SJCRH30 (cell line): ENCODE data around the gene GAB1. TPM values are rescaled to one million over a fixed set of nuclear protein-coding genes. Genes with fewer than 3 reads are reported as not detected.

Experiments used
- DNase-seq, 2 experiments: peaks; one replicate each; pipeline ENCODE4 v3.0.0-alpha.2; 2015 to 2020
- H3K27ac ChIP-seq: fragments of 250-450 bp; sonication (Bioruptor Pico); 2 replicates; pipeline ENCODE4 v1.5.1; 2020; ENCODE audit warnings: mild to moderate bottlenecking, moderate library complexity
- H3K27me3 ChIP-seq: fragments of 250-450 bp; sonication (Bioruptor Pico); 2 replicates; pipeline ENCODE4 v1.5.1; 2020; ENCODE audit warnings: mild to moderate bottlenecking, moderate library complexity
- H3K36me3 ChIP-seq: fragments of 250-450 bp; sonication (Bioruptor Pico); 2 replicates; pipeline ENCODE4 v1.5.1; 2020; ENCODE audit warnings: mild to moderate bottlenecking, moderate library complexity
- H3K4me1 ChIP-seq: fragments of 250-450 bp; sonication (Bioruptor Pico); 2 replicates; pipeline ENCODE4 v1.5.1; 2020; ENCODE audit warnings: mild to moderate bottlenecking, moderate library complexity
- H3K4me3 ChIP-seq: fragments of 250-450 bp; sonication (Bioruptor Pico); 2 replicates; pipeline ENCODE4 v1.5.1; 2020; ENCODE audit warnings: mild to moderate bottlenecking, moderate library complexity
- H3K9me3 ChIP-seq: fragments of 250-450 bp; sonication (Bioruptor Pico); replicated peaks from 2 replicates; pipeline ENCODE4 v1.5.1; 2020; ENCODE audit warnings: mild to moderate bottlenecking, moderate library complexity
- total RNA-seq: library from RNA; depleted of rRNA; stranded (reverse); fragments of >200 nt; shearing (Covaris generic); gene quantifications from 2 replicates; pipeline ENCODE4 v1.2.3, GENCODE V29; 2014

Gene GAB1
- total RNA-seq, 1 experiment from 2014 or later, result 14.0 TPM

DNA sequence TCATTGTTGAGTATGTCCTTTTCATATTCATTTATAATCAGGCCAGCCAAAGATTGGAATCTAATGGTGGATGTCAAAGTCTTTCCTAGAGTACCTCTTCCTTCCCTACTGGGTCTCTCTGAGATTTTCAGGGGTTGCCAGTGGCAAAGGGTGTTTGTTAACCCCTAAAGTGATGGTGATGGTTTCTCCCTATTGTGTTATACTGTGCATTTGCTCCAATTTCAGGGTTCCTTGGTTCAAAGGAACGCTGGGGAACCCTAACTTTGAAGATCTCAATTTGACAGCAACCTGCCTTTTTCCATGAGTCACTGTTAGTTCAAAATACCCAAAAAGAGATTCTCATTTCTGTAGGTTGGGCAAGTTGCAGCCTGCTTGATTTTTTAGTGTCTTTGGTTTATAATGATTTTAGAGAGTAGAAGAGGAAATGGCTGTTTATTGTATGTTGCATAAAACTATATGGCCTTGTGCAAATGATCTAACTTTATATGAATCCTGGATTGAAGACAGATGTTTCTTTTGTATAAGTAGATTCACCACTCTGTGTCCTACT lies 23.0 kb downstream of the GAB1 start:
- no peaks in the 10 kb centered on the region for H3K4me1 ChIP-seq
- no peaks in the 10 kb centered on the region for H3K9me3 ChIP-seq
- no peak overlapping the region for H3K27ac ChIP-seq

DNA sequence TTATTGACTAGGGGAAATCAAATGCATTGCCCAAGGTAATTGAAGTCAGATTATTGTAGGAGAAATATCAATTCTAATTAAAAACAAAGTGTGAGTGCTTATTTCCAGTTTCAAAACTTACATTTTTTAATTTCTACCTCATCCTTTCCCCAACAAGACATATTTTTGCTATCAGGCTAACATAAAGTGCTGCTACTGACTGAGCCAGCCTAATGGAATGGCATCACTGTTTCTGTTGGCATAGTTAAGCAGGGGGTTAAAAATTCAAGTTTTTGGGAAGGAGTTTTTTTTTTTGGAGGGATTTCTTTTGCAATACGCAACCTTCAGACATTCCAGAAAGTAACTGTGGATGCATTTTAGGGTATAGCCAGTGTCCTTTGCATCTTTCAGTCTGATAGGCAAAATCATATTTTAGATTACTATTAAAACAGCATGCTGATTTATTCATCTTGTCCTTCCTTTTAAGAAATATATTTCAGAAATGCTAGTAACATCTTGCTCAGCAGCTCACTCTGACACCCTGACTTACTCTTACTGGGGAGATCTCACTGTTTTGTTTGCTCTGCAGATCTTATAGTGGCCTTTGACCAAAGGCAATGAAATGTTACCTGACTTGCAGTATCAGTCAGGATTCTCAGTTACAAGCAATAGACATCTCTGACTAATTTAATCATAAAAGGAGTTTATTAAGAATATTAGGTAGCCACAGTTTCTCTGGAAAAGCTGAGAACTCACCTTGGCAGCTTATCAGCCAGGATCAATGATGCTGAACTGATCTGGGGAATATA lies 24.4 kb downstream of the GAB1 start:
- no peaks in the 10 kb centered on the region for H3K9me3 ChIP-seq
- H3K4me3 ChIP-seq, result no peak overlapping the region
- no peak for DNase-seq
- H3K27ac ChIP-seq, result no peak overlapping the region
- no peaks in the 10 kb centered on the region for H3K4me1 ChIP-seq
- H3K27me3 ChIP-seq, result no peaks in the 10 kb centered on the region
- no peaks in the 10 kb centered on the region for H3K36me3 ChIP-seq

More for the DNA sequence above, 23.0 kb downstream of the GAB1 start:
- no peaks in the 10 kb centered on the region for H3K27me3 ChIP-seq
- no peaks in the 10 kb centered on the region for H3K36me3 ChIP-seq
- no peak for DNase-seq
- H3K4me3 ChIP-seq, result no peak overlapping the region

DNA sequence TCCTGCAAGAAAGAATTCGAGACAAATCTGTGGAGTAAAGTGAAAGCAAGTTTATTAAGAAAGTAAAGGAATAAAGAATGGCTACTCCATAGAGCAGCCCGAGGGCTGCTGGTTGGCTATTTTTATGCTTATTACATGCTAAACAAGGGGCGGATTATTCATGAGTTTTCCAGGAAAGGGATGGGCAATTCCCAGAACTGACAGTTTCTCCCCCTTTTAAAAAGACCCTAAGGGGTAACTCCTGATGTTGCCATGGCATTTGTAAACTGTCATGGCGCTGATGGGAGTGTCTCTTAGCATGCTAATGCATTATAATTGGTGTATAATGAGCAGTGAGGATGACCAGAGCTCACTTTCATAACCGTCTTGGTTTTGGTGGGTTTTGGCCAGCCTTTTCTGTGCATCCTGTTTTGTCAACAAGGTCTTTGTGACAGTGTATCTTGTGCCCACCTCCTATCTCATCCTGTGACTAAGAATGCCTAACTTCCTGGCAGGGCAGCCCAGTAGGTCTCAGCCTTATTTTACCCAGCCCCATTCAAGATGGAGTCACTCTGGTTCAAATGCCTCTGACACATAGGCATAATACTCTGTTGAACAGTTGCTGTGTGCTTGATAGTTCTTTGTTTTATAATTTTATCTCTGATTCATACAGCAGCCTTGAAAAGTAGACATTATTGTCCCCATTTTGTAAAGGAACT lies 25.8 kb downstream of the GAB1 start:
- Histone ChIP-seq H3K36me3 (no peaks in the 10 kb centered on the region), H3K27me3 (no peaks in the 10 kb centered on the region), H3K27ac (no peak overlapping the region), H3K4me1 (no peaks in the 10 kb centered on the region), H3K4me3 (no peak overlapping the region), H3K9me3 (no peaks in the 10 kb centered on the region)
- no peak for DNase-seq

DNA sequence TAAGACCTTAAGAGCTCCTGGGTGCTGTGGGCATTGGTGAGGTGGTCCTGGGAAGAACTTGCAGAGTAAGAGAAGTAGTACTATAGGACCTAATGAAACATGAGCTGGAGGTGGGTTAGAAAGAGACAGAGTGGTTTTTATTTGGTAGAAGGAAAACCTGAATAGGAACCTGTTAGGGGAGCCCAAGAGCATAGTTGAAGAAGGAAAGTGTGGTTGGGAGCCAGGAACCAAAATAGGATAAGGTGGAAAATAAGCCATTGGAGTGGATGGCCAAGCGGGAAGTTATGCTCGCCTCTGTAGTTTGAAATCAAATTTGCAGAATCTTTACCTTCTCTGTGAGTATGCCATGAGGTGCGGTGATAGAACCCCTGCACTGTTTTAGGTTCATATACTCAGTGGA lies 26.7 kb downstream of the GAB1 start:
- no peak for DNase-seq
- Histone ChIP-seq H3K9me3 (no peaks in the 10 kb centered on the region), H3K27me3 (no peaks in the 10 kb centered on the region), H3K4me1 (no peaks in the 10 kb centered on the region), H3K36me3 (no peaks in the 10 kb centered on the region), H3K4me3 (no peak overlapping the region), H3K27ac (no peak overlapping the region)

DNA sequence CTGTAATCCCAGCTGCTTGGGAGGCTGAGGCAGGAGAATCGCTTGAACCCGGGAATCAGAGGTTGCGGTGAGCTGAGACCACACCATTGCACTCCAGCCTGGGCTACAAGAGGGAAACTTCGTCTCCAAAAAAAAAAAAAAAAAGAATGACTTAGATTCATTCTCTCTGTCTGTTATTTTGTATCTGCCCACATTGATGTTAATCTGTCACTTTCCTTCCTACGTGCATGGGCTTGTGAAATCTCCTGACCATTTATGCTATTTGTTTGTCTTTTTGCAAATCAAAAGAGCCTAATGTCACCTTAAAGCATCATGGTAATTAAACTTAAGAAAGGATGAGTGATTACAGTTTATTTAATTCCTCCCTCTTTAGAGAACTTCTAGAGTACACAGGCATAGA lies 27.4 kb downstream of the GAB1 start:
- no peak for DNase-seq
- Histone ChIP-seq H3K27ac (no peak overlapping the region), H3K4me3 (no peak overlapping the region), H3K27me3 (no peaks in the 10 kb centered on the region), H3K9me3 (no peaks in the 10 kb centered on the region), H3K4me1 (no peaks in the 10 kb centered on the region), H3K36me3 (no peaks in the 10 kb centered on the region)

- Histone ChIP-seq H3K27ac (no peak overlapping the region), H3K36me3 (no peaks in the 10 kb centered on the region), H3K9me3 (peaks cover 2% of the 10 kb centered on the region; the same call in 1 of the 2 replicates), H3K4me3 (no peak overlapping the region), H3K4me1 (no peaks in the 10 kb centered on the region), H3K27me3 (no peaks in the 10 kb centered on the region)
- DNase-seq, result no peak
Measured at GRCh38 chr4:143367863-143368262, 31.2 kb downstream of the GAB1 start.

- peaks cover 2% of the 10 kb centered on the region; the same call in 1 of the 2 replicates for H3K9me3 ChIP-seq
- no peaks in the 10 kb centered on the region for H3K36me3 ChIP-seq
- DNase-seq, result no peak
- H3K27ac ChIP-seq, result no peak overlapping the region
- no peaks in the 10 kb centered on the region for H3K4me1 ChIP-seq
- H3K27me3 ChIP-seq, result no peaks in the 10 kb centered on the region
- no peak overlapping the region for H3K4me3 ChIP-seq
Measured at GRCh38 chr4:143369552-143369951, 32.9 kb downstream of the GAB1 start.

DNA sequence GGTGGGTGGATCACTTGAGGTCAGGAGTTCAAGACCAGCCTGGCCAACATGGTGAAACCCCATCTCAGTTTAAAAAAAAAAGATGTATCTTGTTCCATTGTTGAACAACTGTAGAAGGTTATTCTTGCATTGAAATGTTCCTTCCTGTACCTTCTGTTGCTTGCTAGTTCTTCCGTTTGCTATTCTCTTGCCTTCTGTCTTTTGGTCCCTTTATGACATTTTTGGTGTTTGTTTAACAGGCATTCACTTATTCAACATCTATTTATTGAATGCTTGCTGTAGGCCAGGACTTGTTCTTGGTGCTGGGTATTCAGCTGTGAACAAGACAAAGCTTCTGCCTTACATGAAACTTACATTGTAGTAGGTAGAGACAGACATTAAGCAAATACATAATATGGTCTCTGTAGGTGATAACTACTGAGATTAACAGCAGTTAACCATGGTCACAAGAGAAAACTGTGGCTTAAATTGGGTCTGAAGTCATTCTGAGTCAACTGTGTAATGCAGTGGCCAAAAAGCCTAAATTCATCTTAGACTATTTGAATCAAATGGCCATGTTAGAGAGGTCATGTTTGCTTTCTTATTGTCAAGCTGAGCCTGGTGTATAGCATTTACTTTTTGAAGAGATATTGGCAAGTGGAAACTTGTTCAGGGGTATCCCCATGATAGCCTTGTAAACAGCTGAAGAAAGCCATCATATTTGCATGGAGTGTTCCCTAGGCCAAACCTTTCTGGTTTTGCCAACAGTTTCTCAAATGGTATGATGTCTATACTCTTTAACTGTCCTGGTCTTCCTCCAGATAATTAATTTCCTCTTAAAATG lies 35.6 kb downstream of the GAB1 start:
- peaks cover 2% of the 10 kb centered on the region; the same call in 1 of the 2 replicates for H3K9me3 ChIP-seq
- H3K27ac ChIP-seq, result no peak overlapping the region
- no peaks in the 10 kb centered on the region for H3K4me1 ChIP-seq
- no peaks in the 10 kb centered on the region for H3K27me3 ChIP-seq
- no peak overlapping the region for H3K4me3 ChIP-seq
- H3K36me3 ChIP-seq, result no peaks in the 10 kb centered on the region
- DNase-seq, result no peak

GRCh38 chr4:143374255-143374654 lies 37.6 kb downstream of the GAB1 start:
- DNase-seq, result no peak
- Histone ChIP-seq H3K9me3 (peaks cover 2% of the 10 kb centered on the region; the same call in 1 of the 2 replicates), H3K4me3 (no peak overlapping the region), H3K27me3 (no peaks in the 10 kb centered on the region), H3K36me3 (no peaks in the 10 kb centered on the region), H3K4me1 (no peaks in the 10 kb centered on the region), H3K27ac (no peak overlapping the region)

- Histone ChIP-seq H3K9me3 (peaks cover 2% of the 10 kb centered on the region; the same call in 1 of the 2 replicates), H3K4me1 (no peaks in the 10 kb centered on the region), H3K4me3 (no peak overlapping the region), H3K27ac (no peak overlapping the region), H3K36me3 (no peaks in the 10 kb centered on the region), H3K27me3 (no peaks in the 10 kb centered on the region)
- DNase-seq, result no peak
Measured at GRCh38 chr4:143374771-143375170, 38.1 kb downstream of the GAB1 start.

GRCh38 chr4:143375326-143376073 lies 38.8 kb downstream of the GAB1 start:
- Histone ChIP-seq H3K27me3 (no peaks in the 10 kb centered on the region), H3K4me3 (no peak overlapping the region), H3K27ac (no peak overlapping the region), H3K9me3 (peaks cover 2% of the 10 kb centered on the region; the same call in 1 of the 2 replicates), H3K36me3 (no peaks in the 10 kb centered on the region), H3K4me1 (no peaks in the 10 kb centered on the region)
- DNase-seq, result peak; percentile 11 to 38

GRCh38 chr4:143377611-143378099 lies 41.0 kb downstream of the GAB1 start:
- Histone ChIP-seq H3K9me3 (no peaks in the 10 kb centered on the region), H3K4me3 (no peak overlapping the region), H3K27ac (no peak overlapping the region), H3K27me3 (no peaks in the 10 kb centered on the region), H3K4me1 (0 out of 2 replicates have a peak, but pooled peaks cover 3% of the 10 kb centered on the region), H3K36me3 (no peaks in the 10 kb centered on the region)
- no peak for DNase-seq

DNA sequence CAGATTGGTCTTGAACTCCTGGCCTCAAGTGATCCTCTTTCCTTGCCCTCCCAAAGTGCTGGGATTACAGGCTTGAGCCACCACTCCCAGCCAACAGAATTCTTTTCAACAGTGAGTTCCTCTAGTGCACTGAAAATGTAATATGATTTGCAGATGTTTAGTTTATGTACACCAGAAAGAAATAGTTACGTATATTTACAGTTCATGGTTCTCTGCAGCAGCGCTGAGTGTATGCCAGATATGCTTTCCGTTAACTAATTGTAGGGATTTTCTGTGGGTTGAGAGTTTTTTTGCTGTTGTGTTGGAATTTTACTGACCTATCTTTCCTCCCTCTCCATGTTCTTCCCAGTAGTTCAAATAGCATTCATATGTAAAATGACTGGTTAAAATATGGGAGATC lies 44.0 kb downstream of the GAB1 start:
- Histone ChIP-seq H3K36me3 (no peaks in the 10 kb centered on the region), H3K4me3 (no peak overlapping the region), H3K27ac (no peak overlapping the region), H3K4me1 (0 out of 2 replicates have a peak, but pooled peaks cover 3% of the 10 kb centered on the region), H3K27me3 (no peaks in the 10 kb centered on the region), H3K9me3 (no peaks in the 10 kb centered on the region)
- DNase-seq, result no peak
